Stomach smooth muscle (tissue), 2 donors: ENCODE results near the gene SLC39A10.
"Not testable (repeated sequence)": the region's sequence is repeated elsewhere in the genome, so short reads cannot be mapped to it uniquely, and the experiment has no call there.

Source experiments
- H3K27ac ChIP-seq: one replicate; pipeline ENCODE4 v1.7.0; 2013; ENCODE audit warnings: mild to moderate bottlenecking, low read length, inconsistent platforms
- H3K27me3 ChIP-seq, 2 donors: one replicate each; pipeline ENCODE4 v1.7.0; 2013; ENCODE audit warnings: low read length in 2 of 2; ENCODE audit not compliant: insufficient read depth in 2 of 2, control insufficient read depth in 1 of 2
- H3K36me3 ChIP-seq, 2 donors: one replicate each; pipeline ENCODE4 v1.7.0; 2013; ENCODE audit warnings: low read length in 2 of 2; ENCODE audit not compliant: control insufficient read depth in 2 of 2, insufficient read depth in 2 of 2
- H3K4me1 ChIP-seq: one replicate; pipeline ENCODE4 v1.7.0; 2013; ENCODE audit warnings: low read length; ENCODE audit not compliant: control insufficient read depth, insufficient read depth
- H3K4me3 ChIP-seq, 2 donors: one replicate each; pipeline ENCODE4 v1.7.0; 2013; ENCODE audit warnings: low read length in 2 of 2
- H3K9ac ChIP-seq, 2 donors: one replicate each; pipeline ENCODE4 v1.7.0; 2013; ENCODE audit warnings: low read length in 2 of 2, mild to moderate bottlenecking in 1 of 2
- H3K9me3 ChIP-seq, 2 donors: one replicate each; pipeline ENCODE4 v1.7.0; 2013; ENCODE audit warnings: low read length in 2 of 2; ENCODE audit not compliant: control insufficient read depth in 2 of 2
- donor health status: healthy.
- donor health status: Pancreatic carcinoma.

SLC39A10 gene

GRCh38 chr2:195628666-195629065, 28.4 kb upstream of the SLC39A10 start:
- Histone ChIP-seq H3K9ac (no peak overlapping the region), H3K27me3 (no peaks in the 10 kb centered on the region), H3K36me3 (no peaks in the 10 kb centered on the region), H3K4me1 (no peaks in the 10 kb centered on the region), H3K27ac (no peak overlapping the region), H3K4me3 (no peak overlapping the region), H3K9me3 (no peaks in the 10 kb centered on the region)

- no peaks in the 10 kb centered on the region for H3K4me1 ChIP-seq
- no peak overlapping the region for H3K4me3 ChIP-seq
- no peaks in the 10 kb centered on the region for H3K27me3 ChIP-seq
- no peak overlapping the region for H3K27ac ChIP-seq
- H3K9me3 ChIP-seq: no peaks in the 10 kb centered on the region
- H3K36me3 ChIP-seq: no peaks in the 10 kb centered on the region
- H3K9ac ChIP-seq: no peak overlapping the region
Observed at GRCh38 chr2:195632856-195633572, 24.0 kb upstream of the SLC39A10 start.

GRCh38 chr2:195633573-195633870, 23.5 kb upstream of the SLC39A10 start:
- Histone ChIP-seq H3K4me3 (no peak overlapping the region), H3K27me3 (no peaks in the 10 kb centered on the region), H3K36me3 (no peaks in the 10 kb centered on the region), H3K9ac (no peak overlapping the region), H3K9me3 (no peaks in the 10 kb centered on the region), H3K27ac (no peak overlapping the region), H3K4me1 (no peaks in the 10 kb centered on the region)

GRCh38 chr2:195633974-195634373, 23.1 kb upstream of the SLC39A10 start:
- no peak overlapping the region for H3K4me3 ChIP-seq
- no peak overlapping the region for H3K9ac ChIP-seq

GRCh38 chr2:195636890-195637289, 20.1 kb upstream of the SLC39A10 start:
- Histone ChIP-seq H3K27ac (no peak overlapping the region), H3K36me3 (no peaks in the 10 kb centered on the region), H3K27me3 (no peaks in the 10 kb centered on the region), H3K9me3 (no peaks in the 10 kb centered on the region), H3K4me1 (no peaks in the 10 kb centered on the region), H3K9ac (no peak overlapping the region), H3K4me3 (no peak overlapping the region)

More at GRCh38 chr2:195633974-195634373, 23.1 kb upstream of the SLC39A10 start:
- Histone ChIP-seq H3K36me3 (no peaks in the 10 kb centered on the region), H3K4me1 (no peaks in the 10 kb centered on the region), H3K9me3 (no peaks in the 10 kb centered on the region), H3K27ac (no peak overlapping the region), H3K27me3 (no peaks in the 10 kb centered on the region)

- Histone ChIP-seq H3K9ac (no peak overlapping the region), H3K4me1 (no peaks in the 10 kb centered on the region), H3K27ac (no peak overlapping the region), H3K4me3 (no peak overlapping the region), H3K36me3 (no peaks in the 10 kb centered on the region), H3K9me3 (no peaks in the 10 kb centered on the region), H3K27me3 (no peaks in the 10 kb centered on the region)
Observed at GRCh38 chr2:195638750-195639149, 18.3 kb upstream of the SLC39A10 start.

GRCh38 chr2:195639238-195639858, 17.7 kb upstream of the SLC39A10 start:
- Histone ChIP-seq H3K9me3 (no peaks in the 10 kb centered on the region), H3K36me3 (no peaks in the 10 kb centered on the region), H3K27me3 (no peaks in the 10 kb centered on the region), H3K4me1 (no peaks in the 10 kb centered on the region), H3K27ac (no peak overlapping the region), H3K4me3 (no peak overlapping the region), H3K9ac (no peak overlapping the region)

GRCh38 chr2:195639959-195640358, 17.1 kb upstream of the SLC39A10 start:
- Histone ChIP-seq H3K4me1 (no peaks in the 10 kb centered on the region), H3K4me3 (no peak overlapping the region), H3K36me3 (no peaks in the 10 kb centered on the region), H3K27me3 (no peaks in the 10 kb centered on the region), H3K9ac (no peak overlapping the region), H3K9me3 (no peaks in the 10 kb centered on the region), H3K27ac (no peak overlapping the region)

- H3K27ac ChIP-seq: no peak overlapping the region
- no peaks in the 10 kb centered on the region for H3K27me3 ChIP-seq
- no peak overlapping the region for H3K4me3 ChIP-seq
- no peak overlapping the region for H3K9ac ChIP-seq
- H3K9me3 ChIP-seq: no peaks in the 10 kb centered on the region
- no peaks in the 10 kb centered on the region for H3K4me1 ChIP-seq
- H3K36me3 ChIP-seq: no peaks in the 10 kb centered on the region
Observed at GRCh38 chr2:195642027-195642678, 14.9 kb upstream of the SLC39A10 start.

GRCh38 chr2:195642679-195643068, 14.4 kb upstream of the SLC39A10 start:
- Histone ChIP-seq H3K9me3 (no peaks in the 10 kb centered on the region), H3K4me1 (no peaks in the 10 kb centered on the region), H3K9ac (no peak overlapping the region), H3K36me3 (no peaks in the 10 kb centered on the region), H3K4me3 (no peak overlapping the region), H3K27me3 (no peaks in the 10 kb centered on the region), H3K27ac (no peak overlapping the region)

- H3K9ac ChIP-seq, H3K36me3 ChIP-seq, H3K27me3 ChIP-seq, H3K4me3 ChIP-seq, H3K27ac ChIP-seq, H3K9me3 ChIP-seq, H3K4me1 ChIP-seq: not testable (repeated sequence)
Observed at GRCh38 chr2:195644708-195645107, 12.3 kb upstream of the SLC39A10 start.
